GM23248 (cell line): Measurements from ENCODE around the gene MMS19.

Source experiments
- EZH2 ChIP-seq: fragments of 200-600 bp; sonication (generic); IDR thresholded peaks from 2 replicates; pipeline ENCODE4 v1.6.1; 2018; ENCODE audit warnings: antibody characterized with exemption, mild to moderate bottlenecking; ENCODE audit not compliant: insufficient read depth, poor library complexity, severe bottlenecking
- EZH2phosphoT487 ChIP-seq: fragments of 200-600 bp; sonication (generic); IDR thresholded peaks from 2 replicates; pipeline ENCODE4 v1.6.1; 2018; ENCODE audit warnings: antibody characterized with exemption, moderate library complexity, mild to moderate bottlenecking, low read depth; ENCODE audit not compliant: insufficient read depth

- TF ChIP-seq EZH2 (no peak), EZH2phosphoT487 (no peak)
These were observed 21.1 kb upstream of the MMS19 start for GRCh38 chr10:97519342-97519741.
